COLO829 (cell line): ENCODE measurements around the gene PTCH2.

Experiments used
- DNase-seq: peaks from one replicate; pipeline ENCODE4 v3.0.0; 2012; ENCODE audit warnings: low spot score

Gene PTCH2

DNA sequence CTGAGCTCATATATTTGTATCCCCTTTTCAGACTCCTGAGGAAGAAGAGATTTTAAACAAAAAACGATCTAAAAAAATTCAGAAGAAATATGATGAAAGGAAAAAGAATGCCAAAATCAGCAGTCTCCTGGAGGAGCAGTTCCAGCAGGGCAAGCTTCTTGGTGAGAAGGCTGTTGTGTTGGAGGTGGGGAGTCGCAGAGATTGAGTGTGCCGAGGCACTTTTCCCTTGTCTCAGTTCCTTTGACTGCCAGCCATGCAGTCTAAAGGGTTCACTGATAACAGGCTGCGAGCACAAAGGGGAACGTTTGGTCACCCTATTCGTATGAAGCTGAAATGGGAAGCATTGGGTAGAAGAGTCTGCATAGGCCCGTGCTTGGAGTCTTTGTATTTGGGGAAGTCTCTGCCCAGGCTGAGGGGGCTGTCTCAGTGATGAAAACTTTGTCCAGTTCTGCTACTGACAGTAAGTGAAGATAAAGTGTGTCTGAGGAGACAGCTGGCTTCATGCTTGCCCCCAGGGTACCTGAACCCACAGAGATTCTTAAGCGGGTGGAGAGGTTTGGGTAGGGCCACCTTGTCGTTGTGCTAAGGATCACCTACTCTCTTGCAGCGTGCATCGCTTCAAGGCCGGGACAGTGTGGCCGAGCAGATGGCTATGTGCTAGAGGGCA, 65.0 kb downstream of the PTCH2 start:
- DNase-seq: no peak

DNA sequence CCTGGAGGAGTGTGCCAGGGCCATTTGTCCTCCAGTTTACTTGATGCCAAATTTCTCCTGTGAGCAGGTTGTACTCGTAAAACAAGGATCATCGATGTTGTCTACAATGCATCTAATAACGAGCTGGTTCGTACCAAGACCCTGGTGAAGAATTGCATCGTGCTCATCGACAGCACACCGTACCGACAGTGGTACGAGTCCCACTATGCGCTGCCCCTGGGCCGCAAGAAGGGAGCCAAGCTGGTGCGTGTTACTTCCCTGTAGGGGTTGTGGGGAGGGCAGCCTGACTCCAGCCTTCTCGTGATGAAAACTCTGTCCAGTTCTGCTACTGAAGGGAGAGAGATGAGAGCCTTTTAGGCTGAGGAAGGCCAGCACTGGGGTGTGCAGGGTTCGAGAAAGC, 65.5 kb downstream of the PTCH2 start:
- no peak for DNase-seq

DNA sequence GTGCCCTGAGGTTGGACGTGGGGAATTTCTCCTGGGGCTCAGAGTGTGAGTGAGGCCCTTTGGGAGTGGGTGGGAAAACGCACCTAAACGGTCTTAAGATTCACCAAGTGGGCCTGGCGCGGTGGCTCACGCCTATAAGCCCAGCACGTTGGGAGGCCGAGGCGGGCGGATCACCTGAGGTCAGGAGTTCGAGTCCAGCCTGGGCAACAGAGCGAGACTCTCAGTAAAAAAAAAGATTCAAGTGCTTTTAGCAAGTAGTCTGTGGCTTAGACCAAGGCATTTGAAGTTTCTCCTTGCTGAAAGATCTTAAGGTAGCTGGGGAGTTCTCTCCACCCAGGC, 66.4 kb downstream of the PTCH2 start:
- no peak for DNase-seq

DNA sequence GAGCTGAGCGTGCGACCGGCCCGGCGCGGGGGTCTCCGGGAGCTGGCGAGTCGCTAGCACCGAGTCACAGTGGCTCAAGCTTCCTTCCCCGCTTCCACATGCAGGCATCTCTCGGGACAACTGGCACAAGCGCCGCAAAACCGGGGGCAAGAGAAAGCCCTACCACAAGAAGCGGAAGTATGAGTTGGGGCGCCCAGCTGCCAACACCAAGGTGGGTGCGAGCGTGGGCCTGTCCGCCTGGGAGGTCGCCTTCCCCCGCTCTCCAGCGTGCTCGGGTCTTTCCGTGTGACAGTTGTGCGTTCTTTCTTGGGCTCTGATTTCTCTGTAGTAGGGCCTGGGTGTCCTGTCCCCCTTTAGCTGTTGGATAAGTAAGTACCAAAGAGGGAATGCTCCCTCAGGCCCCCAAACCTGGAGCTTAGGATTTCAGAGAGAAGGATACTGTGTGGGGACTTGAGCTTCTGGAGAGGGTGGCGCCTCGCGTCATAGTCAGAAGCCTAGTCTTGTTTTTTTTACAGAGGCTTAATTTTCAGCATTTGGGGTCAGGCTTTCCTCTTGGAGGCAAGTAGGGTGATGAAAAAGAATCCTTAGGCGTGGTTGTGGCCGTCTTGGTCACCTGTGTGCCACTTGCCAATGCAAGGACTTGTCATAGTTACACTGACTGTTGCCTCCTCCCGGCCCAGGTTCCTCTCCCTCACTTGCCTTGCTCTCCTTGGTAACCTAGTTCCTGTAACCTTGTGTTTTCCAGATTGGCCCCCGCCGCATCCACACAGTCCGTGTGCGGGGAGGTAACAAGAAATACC, 66.9 kb downstream of the PTCH2 start:
- no peak for DNase-seq

DNA sequence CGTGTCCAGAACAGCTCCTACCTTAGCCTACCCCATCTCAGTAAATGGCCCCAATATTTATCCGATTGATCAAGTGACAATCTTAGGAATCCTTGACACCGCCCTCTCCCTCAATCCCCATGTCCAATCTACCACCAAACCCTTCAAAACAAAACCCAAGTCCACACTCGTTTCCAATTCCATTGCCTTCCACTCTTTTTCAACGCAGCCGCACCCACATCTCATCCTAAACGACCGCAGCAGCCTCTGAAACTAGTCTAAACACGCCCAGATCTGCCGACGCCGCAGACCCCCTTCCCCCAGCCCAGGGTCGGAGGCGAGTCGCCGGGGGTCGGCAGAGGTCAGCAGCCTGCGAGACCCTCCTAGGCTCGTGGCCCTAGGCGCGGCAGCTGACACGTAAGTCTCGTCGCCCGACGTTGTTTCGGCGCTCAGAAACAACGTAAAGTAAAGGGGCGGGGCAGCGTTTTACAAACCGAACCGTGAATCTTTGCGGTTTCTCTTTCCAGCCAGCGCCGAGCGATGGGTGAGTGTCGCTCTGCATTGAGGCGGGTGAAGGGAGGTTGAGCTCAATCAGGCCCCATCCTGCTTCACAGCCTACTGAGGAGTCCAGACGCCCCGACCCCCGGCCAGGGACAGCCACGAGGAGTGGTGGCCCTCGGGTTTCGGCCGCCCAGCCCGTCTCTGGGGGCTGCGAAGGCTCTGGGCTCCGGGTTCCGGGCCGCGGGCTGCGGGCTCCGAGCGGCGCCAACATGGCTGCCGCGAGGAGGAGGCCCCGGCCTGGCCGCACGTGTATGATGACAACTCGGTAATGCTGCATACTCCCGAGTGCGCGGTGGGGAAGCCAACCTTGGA, 67.7 kb downstream of the PTCH2 start, which contains the start of gene RPS8:
TSS of gene RPS8 (plus strand) at position 463 of the 852 bp plus-strand sequence. CDS start at position 520, 57 bp downstream.
- DNase-seq: peak; percentile 81
